Measurements from ENCODE around the gene FEM1A. TPM values are rescaled to one million over a fixed set of nuclear protein-coding genes. Genes with fewer than 3 reads are reported as not detected.
"Not testable (repeated sequence)": the region's sequence is repeated elsewhere in the genome, so short reads cannot be mapped to it uniquely, and the experiment has no call there.

FEM1A gene
- total RNA-seq, 1 donor from 2014 or later, result 16.5 TPM

DNA sequence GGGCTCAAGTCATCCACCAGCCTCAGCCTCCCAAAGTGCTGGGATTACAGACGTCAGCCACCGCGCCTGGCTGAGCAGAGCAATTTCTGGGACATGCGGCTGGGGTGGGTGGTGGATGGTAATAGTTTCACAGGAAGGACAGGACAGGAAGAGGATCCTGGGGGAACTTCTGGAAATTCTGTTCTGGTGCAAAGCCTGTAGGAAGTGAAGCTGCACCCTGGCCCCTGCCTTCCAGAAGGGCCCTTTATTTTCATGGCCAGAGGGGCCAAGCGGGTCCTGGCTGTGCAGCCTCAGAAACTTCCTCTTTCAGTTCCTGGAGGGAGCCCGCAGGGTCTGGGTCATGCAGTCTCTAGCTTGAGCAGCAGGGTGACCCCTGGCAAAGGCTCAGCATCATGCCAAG, 15.7 kb downstream of the FEM1A start:
- DNase-seq (ENCODE audit: extremely low read depth, low read depth, low spot score), result no peak

- no peak for DNase-seq (ENCODE audit: extremely low read depth, low read depth, low spot score)
Observed at GRCh38 chr19:4811328-4812131, 20.0 kb downstream of the FEM1A start.

DNA sequence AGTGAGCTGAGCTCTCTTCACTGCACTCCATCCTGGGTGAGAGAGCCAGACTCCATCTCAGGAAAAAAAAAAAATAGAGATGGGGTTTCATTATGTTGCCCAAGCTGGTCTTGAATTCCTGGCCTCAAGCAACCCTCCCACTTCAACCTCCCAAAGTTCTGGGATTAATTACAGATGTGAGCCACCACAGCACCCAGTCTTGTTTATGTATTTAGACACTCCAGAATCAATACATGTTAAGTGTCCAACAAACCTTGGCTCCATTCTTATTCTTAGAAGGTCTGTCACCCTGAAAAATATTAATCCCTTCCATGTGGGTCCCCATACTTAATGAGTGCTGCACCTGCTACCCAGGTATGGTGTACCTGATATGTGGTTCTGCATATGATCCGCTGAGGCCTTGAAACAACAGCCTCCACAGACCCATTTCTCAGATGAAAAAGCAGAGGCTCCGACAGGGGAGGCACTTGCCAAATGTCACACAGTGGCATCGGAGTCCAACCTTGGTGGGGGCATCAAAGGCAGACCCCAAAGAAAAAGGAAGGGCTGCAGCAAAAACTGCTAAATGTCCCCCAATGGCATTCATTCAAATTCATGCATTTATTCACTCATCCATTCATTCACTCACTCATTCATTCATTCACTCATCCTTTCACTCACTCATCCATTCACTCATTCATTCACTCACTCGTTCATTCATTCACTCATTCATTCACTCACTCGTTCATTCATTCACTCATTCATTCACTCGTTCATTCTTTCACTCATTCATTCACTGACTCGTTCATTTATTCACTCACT, 23.3 kb downstream of the FEM1A start:
- DNase-seq (ENCODE audit: extremely low read depth, low read depth, low spot score), result no peak

DNA sequence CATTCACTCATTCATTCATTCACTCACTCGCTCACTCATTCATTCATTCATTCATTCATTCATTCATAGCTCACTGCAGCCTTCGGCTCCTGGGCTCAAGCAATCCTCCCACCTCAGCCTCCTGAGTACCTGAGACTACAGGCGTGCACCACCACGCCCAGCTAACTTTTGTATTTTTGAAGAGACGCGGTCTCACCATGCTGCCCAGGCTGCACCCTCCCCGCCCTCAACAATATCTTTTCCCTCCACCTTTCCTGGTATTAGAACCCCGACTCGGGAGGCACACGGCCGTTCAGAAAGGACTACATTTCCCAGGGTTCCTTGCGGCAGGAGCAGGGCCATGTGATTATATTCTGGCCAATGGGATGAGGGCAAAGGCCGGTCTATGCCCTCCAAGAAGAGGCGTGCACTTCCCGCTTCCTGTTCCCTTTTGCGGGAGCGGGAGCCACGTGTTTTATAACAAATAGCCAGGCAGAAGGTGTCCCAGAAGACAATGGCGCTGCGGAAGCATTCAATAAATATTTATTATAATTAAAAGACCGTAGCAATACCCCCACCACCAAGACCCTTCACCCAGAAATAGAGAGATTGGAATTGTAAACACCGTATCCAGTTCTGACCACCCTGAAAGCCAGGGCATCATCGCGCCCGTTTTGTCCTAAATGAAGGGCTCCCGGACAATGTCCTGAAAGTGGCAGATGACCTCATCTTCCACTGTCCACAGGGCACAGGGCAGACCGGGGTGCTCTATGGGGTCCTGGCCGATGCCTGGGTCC, 24.1 kb downstream of the FEM1A start:
- DNase-seq (ENCODE audit: extremely low read depth, low read depth, low spot score), result no peak

- no peak for DNase-seq (ENCODE audit: extremely low read depth, low read depth, low spot score)
Observed at GRCh38 chr19:4816202-4816949, 24.8 kb downstream of the FEM1A start.

- no peak for DNase-seq (ENCODE audit: extremely low read depth, low read depth, low spot score)
Observed at GRCh38 chr19:4816950-4817278, 25.4 kb downstream of the FEM1A start.

GRCh38 chr19:4817467-4818277, 26.1 kb downstream of the FEM1A start:
- no peak for DNase-seq (ENCODE audit: extremely low read depth, low read depth, low spot score)

DNA sequence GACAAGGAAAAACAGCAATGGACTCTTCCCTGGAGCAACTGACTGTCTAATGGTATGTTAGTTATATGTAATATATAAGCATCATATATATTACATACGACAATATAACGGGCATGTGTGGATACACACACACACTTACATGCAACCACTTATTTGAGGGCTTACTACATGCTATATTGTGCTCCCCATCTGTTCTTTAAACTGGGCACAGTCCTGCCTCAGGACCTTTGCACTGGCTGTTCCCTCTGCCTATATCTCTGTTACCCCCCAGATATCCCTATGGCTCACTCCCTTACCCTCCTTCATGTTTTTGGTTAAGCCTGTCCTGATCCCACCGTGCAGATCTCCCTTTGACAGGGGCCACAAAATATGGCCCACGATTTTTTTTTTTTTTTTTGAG, 29.7 kb downstream of the FEM1A start:
- no peak for DNase-seq (ENCODE audit: extremely low read depth, low read depth, low spot score)

- not testable (repeated sequence) for DNase-seq (ENCODE audit: extremely low read depth, low read depth, low spot score)
Observed at GRCh38 chr19:4822354-4822753, 30.8 kb downstream of the FEM1A start.

DNA sequence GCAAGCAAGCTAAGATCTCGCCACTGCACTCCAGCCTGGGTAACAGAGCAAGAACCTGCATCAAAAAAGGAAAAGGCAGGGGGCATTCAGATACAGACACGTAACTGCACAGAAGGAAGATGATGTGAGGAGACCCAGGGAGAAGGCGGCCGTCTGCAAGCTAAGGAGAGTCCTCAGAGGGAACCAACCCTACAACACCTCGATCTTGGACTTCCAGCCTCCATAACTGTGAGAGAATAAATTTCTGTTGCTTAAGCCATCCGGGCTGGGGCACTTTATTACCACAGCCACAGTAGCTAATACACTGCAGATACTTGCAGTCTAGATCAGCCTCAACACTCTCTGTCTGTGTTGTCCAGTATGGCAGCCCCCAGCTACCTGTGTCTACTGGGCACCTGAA, 32.0 kb downstream of the FEM1A start:
- no peak for DNase-seq (ENCODE audit: extremely low read depth, low read depth, low spot score)

DNA sequence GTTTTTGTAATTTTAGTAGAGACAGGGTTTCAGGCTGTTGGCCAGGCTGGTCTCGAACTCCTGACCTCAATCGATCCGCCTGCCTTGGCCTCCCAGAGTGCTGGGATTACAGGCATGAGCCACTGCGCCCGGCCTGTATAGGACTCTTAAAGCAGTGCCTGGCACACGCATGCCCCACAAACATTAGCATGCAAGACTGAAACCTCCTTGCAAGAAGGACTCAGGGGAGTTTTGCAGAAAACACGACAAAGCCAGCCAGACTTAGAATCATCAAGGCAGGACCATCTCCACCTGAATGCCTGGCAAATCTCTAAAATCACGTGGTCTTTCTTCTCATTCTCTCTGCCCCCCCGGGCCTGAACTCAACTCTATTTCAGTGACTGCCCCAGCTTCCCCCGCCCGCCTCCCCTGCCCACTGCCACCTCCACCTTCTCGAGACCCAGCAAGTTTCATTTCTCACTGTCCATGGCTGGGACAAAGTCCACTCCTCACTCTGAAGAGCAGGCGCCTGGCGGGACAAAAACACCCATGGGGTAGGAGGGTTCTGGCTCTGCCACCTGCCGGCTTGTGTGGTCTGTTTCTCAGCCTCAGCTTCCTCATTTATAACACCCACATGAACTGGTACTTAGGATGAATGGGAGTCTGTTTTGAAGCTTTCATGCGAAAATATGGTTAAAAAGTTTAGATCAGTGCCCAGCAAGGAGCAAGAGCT, 37.6 kb downstream of the FEM1A start:
- no peak for DNase-seq (ENCODE audit: extremely low read depth, low read depth, low spot score)

DNA sequence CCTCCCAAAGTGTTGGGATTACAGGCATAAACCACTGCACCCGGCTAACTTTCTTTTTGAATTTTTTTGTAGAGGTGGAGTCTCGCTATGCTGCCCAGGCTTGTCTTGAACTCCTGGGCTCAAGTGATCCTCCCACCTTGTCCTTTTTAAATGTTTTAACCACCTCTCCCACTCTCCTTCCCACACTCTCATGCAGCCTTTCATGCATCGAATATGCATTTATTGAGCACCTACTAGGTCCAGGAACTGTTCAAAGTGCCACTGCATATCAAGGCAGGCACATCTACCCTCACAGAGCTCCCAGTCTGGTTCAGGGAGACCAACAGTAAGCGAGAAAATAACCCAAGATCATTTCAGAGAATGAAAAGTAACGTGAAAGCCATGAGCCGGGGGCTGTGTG, 38.8 kb downstream of the FEM1A start:
- DNase-seq (ENCODE audit: extremely low read depth, low read depth, low spot score), result no peak

GRCh38 chr19:4830768-4831265, 39.3 kb downstream of the FEM1A start:
- no peak for DNase-seq (ENCODE audit: extremely low read depth, low read depth, low spot score)

GRCh38 chr19:4831304-4831978, 39.9 kb downstream of the FEM1A start, which contains the start of gene TICAM1:
TSS of gene TICAM1 (minus strand) at chr19:4831712. CDS start at chr19:4818377, 13,335 bp downstream.
- DNase-seq (ENCODE audit: extremely low read depth, low read depth, low spot score), result no peak

DNA sequence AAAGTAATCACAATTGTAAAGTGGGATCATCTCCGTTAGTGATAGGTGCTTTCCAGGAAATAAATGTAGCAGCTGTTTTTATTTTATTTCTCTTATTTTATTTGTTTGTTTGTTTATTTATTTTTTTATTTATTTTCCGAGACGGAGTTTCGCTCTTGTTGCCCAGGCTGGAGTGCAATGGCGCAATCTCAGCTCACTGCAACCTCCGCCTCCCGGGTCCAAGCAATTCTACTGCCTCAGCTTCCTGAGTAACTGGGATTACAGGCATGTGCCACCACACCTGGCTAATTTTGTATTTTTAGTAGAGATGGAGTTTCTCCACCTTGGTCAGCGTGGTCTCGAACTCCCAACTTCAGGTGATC, 40.4 kb downstream of the FEM1A start:
- DNase-seq (ENCODE audit: extremely low read depth, low read depth, low spot score), result not testable (repeated sequence)

- DNase-seq (ENCODE audit: extremely low read depth, low read depth, low spot score), result no peak
Observed at GRCh38 chr19:4832776-4833175, 41.2 kb downstream of the FEM1A start.

DNA sequence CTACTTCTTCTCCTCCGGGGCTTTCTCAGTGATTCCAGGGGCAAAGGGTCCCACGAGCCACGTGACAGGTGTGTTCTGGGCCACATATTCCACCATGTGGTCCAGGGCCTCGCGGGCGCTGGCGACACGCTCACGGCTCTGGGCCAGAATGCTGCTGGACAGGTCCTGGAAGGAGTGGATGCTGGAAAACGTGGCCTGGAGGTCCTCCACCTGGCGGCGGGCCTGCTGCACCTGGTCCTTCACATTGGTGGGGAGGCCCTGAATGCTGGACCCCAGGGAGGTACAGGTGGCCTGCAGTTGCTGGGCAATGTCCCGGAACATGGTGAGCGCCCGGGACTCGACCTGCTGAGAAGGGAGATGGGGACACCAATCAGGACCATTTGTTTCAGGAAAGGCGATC, 47.7 kb downstream of the FEM1A start:
- DNase-seq (ENCODE audit: extremely low read depth, low read depth, low spot score), result no peak

GRCh38 chr19:4843647-4843965, 52.1 kb downstream of the FEM1A start:
- DNase-seq (ENCODE audit: extremely low read depth, low read depth, low spot score), result no peak
